AG04450 (cell line): ENCODE data around the gene RAB40C. TPM values are rescaled to one million over a fixed set of nuclear protein-coding genes. Genes with fewer than 3 reads are reported as not detected.

Experiments
- CTCF ChIA-PET: fragments of 300-600, 350-600 bp; formaldehyde crosslinking; extraction: SDS; loops from one replicate; lab custom pipeline; 2022; ENCODE audit warnings: antibody characterized with exemption, inconsistent platforms; lab: Charles Lee
- POLR2A ChIA-PET: fragments of 350-600 bp; formaldehyde crosslinking; extraction: SDS; loops from one replicate; lab custom pipeline; 2021; ENCODE audit warnings: antibody characterized with exemption, inconsistent platforms; lab: Yijun Ruan, JAX
- DNase-seq: peaks from one replicate; pipeline ENCODE4 v3.0.0-alpha.2; 2011; ENCODE audit warnings: low read depth, low spot score
- H3K27ac ChIP-seq: one replicate; pipeline ENCODE4 v1.5.1; 2012; ENCODE audit warnings: low read depth, low read length, control low read depth
- H3K27me3 ChIP-seq: one replicate; pipeline ENCODE4 v1.6.0; 2012; ENCODE audit warnings: low read length; ENCODE audit not compliant: control insufficient read depth, insufficient read depth
- H3K4me3 ChIP-seq: 2 replicates; pipeline ENCODE4 v1.5.1; 2011; ENCODE audit warnings: mild to moderate bottlenecking, low read depth, low read length, control low read depth
- H3K9me3 ChIP-seq: 2 replicates; pipeline ENCODE4 v1.5.1; 2012; ENCODE audit warnings: low read length; ENCODE audit not compliant: control insufficient read depth, insufficient read depth
- CTCF ChIP-seq: IDR thresholded peaks from 2 replicates; pipeline ENCODE4 v1.5.1; 2011; ENCODE audit warnings: low read depth, low read length, control low read depth, inconsistent platforms
- polyA plus RNA-seq: library from polyadenylated mRNA; depleted of rRNA; stranded (reverse); fragments of >200 nt; gene quantifications from 2 replicates; pipeline ENCODE4 v1.2.3, GENCODE V29; 2011

Gene RAB40C
- polyA plus RNA-seq, 1 experiment: 4.2 TPM

- no peaks in the 10 kb centered on the region; the same call in 1 of the 2 replicates for H3K9me3 ChIP-seq
- H3K27ac ChIP-seq: no peak overlapping the region
- DNase-seq: no peak
- no peak for TF ChIP-seq CTCF
- CTCF ChIA-PET: no interaction called here
- POLR2A ChIA-PET: interaction anchor here (1.0 kb wide), 1 partner anchor 36 kb away, joined by 3 read pairs; no protein-coding TSS in a partner anchor
- no peaks in the 10 kb centered on the region for H3K27me3 ChIP-seq
- peak overlapping the region; percentile 88 for H3K4me3 ChIP-seq
These were observed 942 bp downstream of the RAB40C start for GRCh38 chr16:590815-591200.

- ChIA-PET POLR2A (interaction anchor here (0.7 kb wide), 1 partner anchor 11 kb away, joined by 4 read pairs; no protein-coding TSS in a partner anchor), CTCF (no interaction called here)
- TF ChIP-seq CTCF: no peak
- Histone ChIP-seq H3K9me3 (no peaks in the 10 kb centered on the region; the same call in 1 of the 2 replicates), H3K27me3 (no peaks in the 10 kb centered on the region), H3K27ac (no peak overlapping the region), H3K4me3 (peak overlapping the region; percentile 88)
- no peak for DNase-seq
These were observed 1.4 kb downstream of the RAB40C start for GRCh38 chr16:591231-591630.

DNA sequence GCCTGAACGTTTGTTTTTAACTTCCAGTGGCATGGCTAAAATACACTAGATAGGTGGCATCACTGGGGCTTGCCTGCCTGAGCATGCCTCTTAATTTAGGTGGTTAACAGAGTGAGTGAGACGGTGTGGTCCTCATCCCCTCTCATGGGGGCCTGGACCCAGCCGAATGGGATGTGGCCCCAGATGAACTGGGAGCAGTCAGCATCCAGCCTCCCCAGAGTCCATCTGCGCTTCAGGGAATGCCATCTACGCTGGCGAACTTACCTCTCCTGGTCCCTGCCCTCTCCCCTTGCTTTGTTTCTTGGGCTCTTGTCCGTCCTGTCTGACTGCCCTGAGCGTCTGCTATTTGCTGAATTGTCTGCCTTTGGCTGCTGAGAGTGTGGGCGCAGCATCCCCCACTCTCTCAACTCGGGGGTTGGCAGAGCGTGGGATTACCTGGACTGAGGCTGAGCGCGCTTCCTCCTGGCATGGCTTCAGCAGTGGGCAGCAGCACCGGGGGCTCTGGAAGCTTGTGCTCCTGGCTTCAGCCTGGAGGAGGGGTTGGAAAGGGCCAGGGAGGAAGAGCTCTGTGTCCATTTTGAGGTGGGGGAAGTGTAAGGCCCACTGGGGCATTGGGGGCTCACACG lies 2.1 kb downstream of the RAB40C start:
- TF ChIP-seq CTCF: no peak
- POLR2A ChIA-PET: interaction anchor here (0.7 kb wide), 1 partner anchor 10 kb away, joined by 4 read pairs; no protein-coding TSS in a partner anchor
- Histone ChIP-seq H3K4me3 (no peak overlapping the region), H3K9me3 (no peaks in the 10 kb centered on the region; the same call in 1 of the 2 replicates), H3K27me3 (no peaks in the 10 kb centered on the region), H3K27ac (no peak overlapping the region)
- CTCF ChIA-PET: no interaction called here
- DNase-seq: no peak

DNA sequence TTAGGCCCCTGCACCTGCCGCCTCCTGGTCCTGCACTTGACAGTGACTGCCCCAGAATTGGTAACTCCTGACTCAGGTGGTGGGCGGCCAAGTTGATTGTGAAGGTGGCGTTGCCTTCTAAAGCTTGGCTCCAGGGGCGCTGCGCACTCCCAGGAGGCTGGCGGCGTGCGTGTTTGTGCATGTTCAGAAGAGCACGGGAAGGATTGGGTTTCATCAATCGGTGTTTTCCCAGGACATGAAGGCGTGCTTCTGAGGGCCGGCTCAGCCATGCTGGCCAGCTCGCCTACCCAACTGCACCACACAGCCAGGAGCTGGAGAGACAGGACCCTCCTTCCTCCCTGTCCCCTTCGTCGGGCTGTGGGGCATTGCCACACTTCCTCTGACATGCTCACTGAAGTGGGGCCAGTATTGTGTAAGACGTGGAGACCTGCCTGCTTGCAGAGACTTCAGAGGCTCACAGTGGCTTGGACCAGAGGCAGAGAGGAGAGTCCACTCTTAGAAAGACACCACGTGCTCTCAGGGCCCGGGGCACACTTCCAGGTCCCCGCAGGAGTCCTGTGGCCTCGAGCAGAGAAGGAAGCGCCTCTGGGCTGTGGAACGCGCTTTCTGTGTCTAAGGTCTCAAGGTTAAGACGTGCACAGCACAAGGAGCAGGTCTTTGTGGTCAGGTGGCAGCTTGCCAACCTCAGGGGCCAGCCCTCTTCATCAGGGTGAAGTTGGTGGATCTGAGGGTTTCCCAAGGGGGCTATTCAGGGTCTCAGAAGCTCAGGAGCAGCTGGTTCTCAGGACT lies 2.8 kb downstream of the RAB40C start:
- Histone ChIP-seq H3K4me3 (no peak overlapping the region), H3K27me3 (no peaks in the 10 kb centered on the region), H3K27ac (no peak overlapping the region), H3K9me3 (no peaks in the 10 kb centered on the region; the same call in 1 of the 2 replicates)
- no peak for DNase-seq
- POLR2A ChIA-PET: no interaction called here
- no peak for TF ChIP-seq CTCF
- CTCF ChIA-PET: no interaction called here

DNA sequence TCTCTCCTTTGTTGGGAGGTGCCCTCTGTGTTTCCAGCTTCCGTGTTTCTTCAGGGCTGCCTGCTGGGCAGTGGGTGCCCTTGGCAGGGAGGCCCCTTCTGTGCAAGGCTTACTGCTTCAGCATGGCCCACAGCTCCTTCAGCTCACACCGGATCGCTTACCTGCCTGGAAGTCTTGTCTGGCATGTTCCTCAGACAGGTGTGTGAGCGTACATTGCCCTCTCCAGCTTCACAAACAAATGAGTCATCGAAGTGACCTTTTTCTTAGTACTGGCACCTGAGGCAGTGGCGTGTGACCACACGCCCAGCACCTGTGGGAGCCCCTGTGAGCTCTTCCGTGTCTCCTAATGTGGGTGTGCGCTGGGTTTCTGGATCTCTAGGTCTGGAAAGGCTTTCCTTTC lies 3.5 kb downstream of the RAB40C start:
- H3K27ac ChIP-seq: no peak overlapping the region
- H3K27me3 ChIP-seq: no peaks in the 10 kb centered on the region
- ChIA-PET POLR2A (no interaction called here), CTCF (no interaction called here)
- DNase-seq: no peak
- H3K4me3 ChIP-seq: no peak overlapping the region
- TF ChIP-seq CTCF: no peak
- H3K9me3 ChIP-seq: no peaks in the 10 kb centered on the region; the same call in 1 of the 2 replicates
